Measurements from ENCODE around the gene TCFL5. TPM values are rescaled to one million over a fixed set of nuclear protein-coding genes. Genes with fewer than 3 reads are reported as not detected.

The TCFL5 gene
- total RNA-seq, 1 donor from 2014 or later: 12.8 TPM

GRCh38 chr20:62890444-62890843 lies 28.8 kb upstream of the TCFL5 start:
- no peak for TF ChIP-seq CTCF (IDR thresholded peaks at IDR 0.05)
- Mint-ChIP-seq H3K27ac (ENCODE audit: unreplicated experiment) (no peak overlapping the region), H3K36me3 (ENCODE audit: unreplicated experiment) (peaks cover 57% of the 10 kb centered on the region), H3K4me3 (ENCODE audit: unreplicated experiment) (no peak overlapping the region), H3K4me1 (ENCODE audit: unreplicated experiment) (peaks cover 19% of the 10 kb centered on the region), H3K9me3 (ENCODE audit: unreplicated experiment) (no peaks in the 10 kb centered on the region), H3K27me3 (ENCODE audit: unreplicated experiment) (no peaks in the 10 kb centered on the region)
- DNase-seq (ENCODE audit: extremely low spot score, unreplicated experiment): no peak

- Mint-ChIP-seq H3K27ac (ENCODE audit: unreplicated experiment) (no peak overlapping the region), H3K4me3 (ENCODE audit: unreplicated experiment) (no peak overlapping the region), H3K27me3 (ENCODE audit: unreplicated experiment) (no peaks in the 10 kb centered on the region), H3K36me3 (ENCODE audit: unreplicated experiment) (peaks cover 52% of the 10 kb centered on the region), H3K4me1 (ENCODE audit: unreplicated experiment) (peaks cover 19% of the 10 kb centered on the region), H3K9me3 (ENCODE audit: unreplicated experiment) (no peaks in the 10 kb centered on the region)
- no peak for DNase-seq (ENCODE audit: extremely low spot score, unreplicated experiment)
- TF ChIP-seq CTCF (IDR thresholded peaks at IDR 0.05): no peak
Measured at GRCh38 chr20:62889871-62890270, 28.2 kb upstream of the TCFL5 start.

GRCh38 chr20:62889411-62889810 lies 27.8 kb upstream of the TCFL5 start:
- no peak for TF ChIP-seq CTCF (IDR thresholded peaks at IDR 0.05)
- no peak overlapping the region for H3K27ac Mint-ChIP-seq (ENCODE audit: unreplicated experiment)
- no peak overlapping the region for H3K4me3 Mint-ChIP-seq (ENCODE audit: unreplicated experiment)
- no peaks in the 10 kb centered on the region for H3K9me3 Mint-ChIP-seq (ENCODE audit: unreplicated experiment)
- peaks cover 50% of the 10 kb centered on the region for H3K36me3 Mint-ChIP-seq (ENCODE audit: unreplicated experiment)
- DNase-seq (ENCODE audit: extremely low spot score, unreplicated experiment): no peak
- H3K4me1 Mint-ChIP-seq (ENCODE audit: unreplicated experiment): peaks cover 19% of the 10 kb centered on the region
- H3K27me3 Mint-ChIP-seq (ENCODE audit: unreplicated experiment): no peaks in the 10 kb centered on the region

- peaks cover 19% of the 10 kb centered on the region for H3K4me1 Mint-ChIP-seq (ENCODE audit: unreplicated experiment)
- H3K4me3 Mint-ChIP-seq (ENCODE audit: unreplicated experiment): no peak overlapping the region
- H3K36me3 Mint-ChIP-seq (ENCODE audit: unreplicated experiment): peaks cover 45% of the 10 kb centered on the region
- no peak for DNase-seq (ENCODE audit: extremely low spot score, unreplicated experiment)
- no peaks in the 10 kb centered on the region for H3K27me3 Mint-ChIP-seq (ENCODE audit: unreplicated experiment)
- H3K9me3 Mint-ChIP-seq (ENCODE audit: unreplicated experiment): no peaks in the 10 kb centered on the region
- TF ChIP-seq CTCF (IDR thresholded peaks at IDR 0.05): no peak
- no peak overlapping the region for H3K27ac Mint-ChIP-seq (ENCODE audit: unreplicated experiment)
Measured at GRCh38 chr20:62888910-62889309, 27.3 kb upstream of the TCFL5 start.

- Mint-ChIP-seq H3K27me3 (ENCODE audit: unreplicated experiment) (no peaks in the 10 kb centered on the region), H3K27ac (ENCODE audit: unreplicated experiment) (no peak overlapping the region), H3K9me3 (ENCODE audit: unreplicated experiment) (no peaks in the 10 kb centered on the region), H3K4me3 (ENCODE audit: unreplicated experiment) (no peak overlapping the region), H3K36me3 (ENCODE audit: unreplicated experiment) (peaks cover 40% of the 10 kb centered on the region), H3K4me1 (ENCODE audit: unreplicated experiment) (peaks cover 19% of the 10 kb centered on the region)
- DNase-seq (ENCODE audit: extremely low spot score, unreplicated experiment): no peak
- TF ChIP-seq CTCF (IDR thresholded peaks at IDR 0.05): no peak
Measured at GRCh38 chr20:62888406-62888805, 26.8 kb upstream of the TCFL5 start.

All from osteocyte (in vitro differentiated cells).